Mesenchymal stem cell (in vitro differentiated cells and primary cell): Measurements from ENCODE around the gene MRPS2.
"Not testable (repeated sequence)": the region's sequence is repeated elsewhere in the genome, so short reads cannot be mapped to it uniquely, and the experiment has no call there.

ENCODE experiments used
- DNase-seq: peaks from one replicate; pipeline ENCODE4 v3.0.0-alpha.2; 2013
- H2AFZ ChIP-seq: one replicate; pipeline ENCODE4 v1.6.1; 2013; ENCODE audit warnings: low read depth, mild to moderate bottlenecking, control low read depth, inconsistent platforms, low read length, moderate library complexity
- H2AK5ac ChIP-seq: 2 replicates; pipeline ENCODE4 v1.6.1; 2013; ENCODE audit warnings: low read length, moderate library complexity, mild to moderate bottlenecking, inconsistent platforms; ENCODE audit not compliant: severe bottlenecking
- H2BK120ac ChIP-seq: one replicate; pipeline ENCODE4 v1.6.1; 2013; ENCODE audit warnings: low read depth, mild to moderate bottlenecking, inconsistent platforms, low read length, moderate library complexity
- H2BK12ac ChIP-seq, 2 experiments: one replicate each; pipeline ENCODE4 v1.6.1; 2013; ENCODE audit warnings: inconsistent platforms in 2 of 2, low read length in 2 of 2, mild to moderate bottlenecking in 2 of 2, moderate library complexity in 2 of 2, control low read depth in 1 of 2
- H2BK15ac ChIP-seq: one replicate; pipeline ENCODE4 v1.6.1; 2013; ENCODE audit warnings: mild to moderate bottlenecking, low read depth, inconsistent platforms; ENCODE audit not compliant: poor library complexity, severe bottlenecking
- H2BK5ac ChIP-seq: 2 replicates; pipeline ENCODE4 v1.6.1; 2013; ENCODE audit warnings: low read depth, mild to moderate bottlenecking, low read length, control low read depth, inconsistent platforms; ENCODE audit not compliant: poor library complexity, severe bottlenecking
- H3K14ac ChIP-seq, 2 experiments: one replicate each; pipeline ENCODE4 v1.6.1; 2013; ENCODE audit warnings: inconsistent platforms in 2 of 2, low read length in 2 of 2, control low read depth in 1 of 2, mild to moderate bottlenecking in 1 of 2, moderate library complexity in 1 of 2
- H3K18ac ChIP-seq, 2 experiments: one replicate each; pipeline ENCODE4 v1.6.1; 2013; ENCODE audit warnings: inconsistent platforms in 2 of 2, low read length in 2 of 2, control low read depth in 1 of 2, low read depth in 1 of 2, mild to moderate bottlenecking in 1 of 2
- H3K23ac ChIP-seq, 2 experiments: one replicate each; pipeline ENCODE4 v1.6.1; 2013; ENCODE audit warnings: inconsistent platforms in 2 of 2, low read length in 2 of 2, mild to moderate bottlenecking in 2 of 2, moderate library complexity in 2 of 2, control low read depth in 1 of 2
- H3K27ac ChIP-seq: 2 replicates; pipeline ENCODE4 v1.5.1; 2013; ENCODE audit warnings: mild to moderate bottlenecking, moderate library complexity, low read length, control low read depth, inconsistent platforms; ENCODE audit not compliant: poor library complexity, severe bottlenecking
- H3K27me3 ChIP-seq, 2 experiments: 2 replicates each; pipeline versions ENCODE4 v1.6.1 to v1.7.0; 2013; ENCODE audit warnings: low read length in 2 of 2, mild to moderate bottlenecking in 2 of 2, moderate library complexity in 2 of 2, control low read depth in 1 of 2, inconsistent platforms in 1 of 2; ENCODE audit not compliant: control insufficient read depth in 1 of 2, insufficient read depth in 1 of 2
- H3K36me3 ChIP-seq, 2 experiments: 2 replicates each; pipeline versions ENCODE4 v1.6.1 to v1.7.0; 2013; ENCODE audit warnings: low read length in 2 of 2, control low read depth in 1 of 2, inconsistent platforms in 1 of 2, low read depth in 1 of 2, mild to moderate bottlenecking in 1 of 2; ENCODE audit not compliant: insufficient read depth in 2 of 2, control insufficient read depth in 1 of 2
- H3K4ac ChIP-seq, 2 experiments: one replicate each; pipeline ENCODE4 v1.6.1; 2013; ENCODE audit warnings: inconsistent platforms in 2 of 2, low read length in 2 of 2, mild to moderate bottlenecking in 2 of 2, moderate library complexity in 2 of 2, control low read depth in 1 of 2, low read depth in 1 of 2
- H3K4me1 ChIP-seq: 2 replicates; pipeline ENCODE4 v1.6.1; 2013; ENCODE audit warnings: low read depth, low read length, control low read depth; ENCODE audit not compliant: control insufficient read depth, insufficient read depth
- H3K4me2 ChIP-seq: 2 replicates; pipeline ENCODE4 v1.6.1; 2013; ENCODE audit warnings: low read length, mild to moderate bottlenecking, inconsistent platforms; ENCODE audit not compliant: poor library complexity, severe bottlenecking
- H3K4me3 ChIP-seq, 2 experiments: 2 replicates each; pipeline versions ENCODE4 v1.5.1 to v1.7.0; 2013; ENCODE audit warnings: low read length in 2 of 2, mild to moderate bottlenecking in 2 of 2, control low read depth in 1 of 2, low read depth in 1 of 2; ENCODE audit not compliant: insufficient read depth in 1 of 2
- H3K79me1 ChIP-seq: replicated peaks from 2 replicates; pipeline ENCODE4 v1.6.1; 2013; ENCODE audit warnings: mild to moderate bottlenecking, control low read depth, low read length, inconsistent platforms; ENCODE audit not compliant: poor library complexity, severe bottlenecking
- H3K9ac ChIP-seq: 2 replicates; pipeline ENCODE4 v1.7.0; 2013; ENCODE audit warnings: mild to moderate bottlenecking, low read length, moderate library complexity
- H3K9me3 ChIP-seq: 2 replicates; pipeline ENCODE4 v1.7.0; 2013; ENCODE audit warnings: mild to moderate bottlenecking, low read length; ENCODE audit not compliant: control insufficient read depth
- H4K8ac ChIP-seq: one replicate; pipeline ENCODE4 v1.6.1; 2013; ENCODE audit warnings: inconsistent platforms, mild to moderate bottlenecking, low read length, moderate library complexity
- H4K91ac ChIP-seq: one replicate; pipeline ENCODE4 v1.6.1; 2013; ENCODE audit warnings: mild to moderate bottlenecking, low read length, inconsistent platforms
- WGBS: methylation state at CpG from one replicate; pipeline ENCODE4 v1.1.7; 2013; ENCODE audit warnings: mixed read lengths; 5-methylcytosine and 5-hydroxymethylcytosine counted together

The MRPS2 gene

DNA sequence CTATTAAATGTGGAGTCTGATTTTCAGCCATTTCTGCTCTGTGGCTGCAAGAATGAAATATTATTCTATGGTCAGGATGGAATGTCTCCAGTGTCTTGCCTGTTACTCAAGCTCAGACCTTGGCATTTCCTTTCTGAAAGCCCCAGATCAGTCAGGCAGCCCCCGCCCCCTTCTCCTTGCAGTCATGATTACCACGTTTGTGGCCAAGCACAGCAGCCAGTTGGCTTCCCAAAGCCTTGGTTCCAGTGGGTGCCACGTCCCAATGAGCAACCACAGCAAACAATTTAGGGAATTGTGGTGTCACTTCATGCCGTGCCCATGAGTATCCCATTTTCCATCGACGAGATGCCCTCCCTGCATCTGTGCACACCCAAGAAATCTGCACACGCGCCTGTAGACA lies 35.7 kb downstream of the MRPS2 start:
- no peak overlapping the region for H3K9ac ChIP-seq
- H2BK120ac ChIP-seq = no peak overlapping the region
- no peaks in the 10 kb centered on the region for H3K36me3 ChIP-seq
- no peak overlapping the region for H2BK5ac ChIP-seq
- H3K14ac ChIP-seq = no peak overlapping the region
- H3K18ac ChIP-seq = no peak overlapping the region
- no peak overlapping the region for H3K23ac ChIP-seq
- no peaks in the 10 kb centered on the region for H3K79me1 ChIP-seq
- no peak overlapping the region for H3K27ac ChIP-seq
- H3K27me3 ChIP-seq = peaks cover 0 to 43% of the 10 kb centered on the region in 2 experiments
- H3K4ac ChIP-seq = no peak overlapping the region
- H4K91ac ChIP-seq = no peak overlapping the region
- H3K4me2 ChIP-seq = no peak overlapping the region
- no peak overlapping the region for H2AFZ ChIP-seq
- no peak overlapping the region for H3K4me3 ChIP-seq
- no peaks in the 10 kb centered on the region for H3K9me3 ChIP-seq
- peak; percentile 22 for DNase-seq
- no peaks in the 10 kb centered on the region for H3K4me1 ChIP-seq
- no peak overlapping the region for H4K8ac ChIP-seq
- no peak overlapping the region for H2BK12ac ChIP-seq
- 85% methylated on average over 8 of the region's 8 CpGs for WGBS
- no peak overlapping the region for H2BK15ac ChIP-seq
- H2AK5ac ChIP-seq = no peak overlapping the region

GRCh38 chr9:135543262-135543894 lies 42.9 kb downstream of the MRPS2 start:
- not testable (repeated sequence) for H3K4ac ChIP-seq, H3K79me1 ChIP-seq, H3K4me2 ChIP-seq, H2AFZ ChIP-seq, H4K8ac ChIP-seq, H2BK12ac ChIP-seq, H2BK15ac ChIP-seq, H3K27ac ChIP-seq, H3K14ac ChIP-seq, H3K23ac ChIP-seq, H4K91ac ChIP-seq, H3K4me1 ChIP-seq, H2AK5ac ChIP-seq, H3K9me3 ChIP-seq, H3K9ac ChIP-seq, H3K36me3 ChIP-seq, H2BK120ac ChIP-seq, H2BK5ac ChIP-seq, H3K4me3 ChIP-seq, H3K18ac ChIP-seq
- peak; percentile 23 for DNase-seq
- WGBS = 2% methylated on average over 8 of the region's 8 CpGs
- peaks cover 0 to 17% of the 10 kb centered on the region in 2 experiments for H3K27me3 ChIP-seq

GRCh38 chr9:135544981-135545635 lies 44.6 kb downstream of the MRPS2 start:
- Histone ChIP-seq H4K8ac (no peak overlapping the region), H3K9me3 (no peaks in the 10 kb centered on the region), H3K9ac (no peak overlapping the region), H3K4me2 (no peak overlapping the region), H3K4ac (no peak overlapping the region), H2BK12ac (no peak overlapping the region), H4K91ac (no peak overlapping the region), H3K4me3 (no peak overlapping the region), H2BK120ac (peak overlapping the region; percentile 34), H2AFZ (no peak overlapping the region), H2AK5ac (no peak overlapping the region), H3K14ac (no peak overlapping the region), H3K36me3 (no peaks in the 10 kb centered on the region), H3K79me1 (no peaks in the 10 kb centered on the region), H3K27ac (no peak overlapping the region), H3K23ac (no peak overlapping the region), H2BK5ac (no peak overlapping the region), H3K4me1 (no peaks in the 10 kb centered on the region), H2BK15ac (no peak overlapping the region), H3K27me3 (peaks cover 0 to 6% of the 10 kb centered on the region in 2 experiments), H3K18ac (no peak overlapping the region)
- 91% methylated on average over 14 of the region's 18 CpGs for WGBS
- no peak for DNase-seq

DNA sequence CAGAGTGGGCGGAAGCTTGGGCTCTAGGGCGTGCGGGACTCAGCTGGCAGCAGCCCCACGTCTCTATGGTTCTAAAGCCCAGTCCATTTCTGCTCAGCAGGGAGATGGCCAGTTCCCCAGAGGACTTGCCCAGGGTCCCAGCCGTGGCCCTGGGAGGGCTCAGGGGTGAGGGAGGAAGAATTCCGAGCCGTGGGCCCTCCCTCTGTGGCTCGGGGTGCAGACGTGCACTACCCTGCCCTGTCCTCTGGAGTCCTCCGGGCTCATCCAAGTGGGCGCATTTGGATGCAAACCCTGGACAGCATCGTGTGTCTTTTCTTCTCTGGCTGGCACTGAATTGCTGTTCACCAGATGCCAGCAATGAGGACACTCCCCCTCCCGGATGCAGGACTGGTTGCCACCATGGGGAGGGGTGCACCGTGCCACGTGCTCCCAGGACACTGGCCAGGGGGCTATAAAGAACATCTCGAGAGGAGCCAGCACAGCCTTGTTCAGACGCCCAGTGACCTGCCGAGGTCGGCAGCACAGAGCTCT lies 45.2 kb downstream of the MRPS2 start, which contains the start of gene OBP2A:
Gene OBP2A, plus strand, starts transcription at position 481 of the 531 bp plus-strand sequence. CDS start 55 bp downstream, outside the sequence.
- not testable (repeated sequence) for H3K27ac ChIP-seq, H3K9ac ChIP-seq, H3K79me1 ChIP-seq, H3K14ac ChIP-seq, H3K23ac ChIP-seq, H2BK12ac ChIP-seq, H3K4ac ChIP-seq, H2AFZ ChIP-seq, DNase-seq, H3K4me1 ChIP-seq, H4K91ac ChIP-seq, H3K36me3 ChIP-seq, H3K4me3 ChIP-seq, H3K18ac ChIP-seq, H3K9me3 ChIP-seq, H2AK5ac ChIP-seq, H4K8ac ChIP-seq, H2BK15ac ChIP-seq, H3K27me3 ChIP-seq, H3K4me2 ChIP-seq, H2BK5ac ChIP-seq
- WGBS = 93% methylated on average over 8 of the region's 19 CpGs
- peak within 1 kb of the TSS; percentile 34 for H2BK120ac ChIP-seq
